Urothelium cell line (cell line): ENCODE results near the gene FLG2.
"Not testable (repeated sequence)": the region's sequence is repeated elsewhere in the genome, so short reads cannot be mapped to it uniquely, and the experiment has no call there.

Source experiments
- DNase-seq: peaks from one replicate; pipeline ENCODE4 v3.0.0; 2011; ENCODE audit warnings: low spot score, mixed read lengths
- FAIRE-seq: peaks from 2 replicates; lab custom pipeline; 2011; peaks lifted over from hg19 to GRCh38; lab: Jason Lieb, UNC

The FLG2 gene

GRCh38 chr1:152313319-152313801 is 46.4 kb downstream of the FLG2 start:
- DNase-seq (no peak), FAIRE-seq (no peak)

DNA sequence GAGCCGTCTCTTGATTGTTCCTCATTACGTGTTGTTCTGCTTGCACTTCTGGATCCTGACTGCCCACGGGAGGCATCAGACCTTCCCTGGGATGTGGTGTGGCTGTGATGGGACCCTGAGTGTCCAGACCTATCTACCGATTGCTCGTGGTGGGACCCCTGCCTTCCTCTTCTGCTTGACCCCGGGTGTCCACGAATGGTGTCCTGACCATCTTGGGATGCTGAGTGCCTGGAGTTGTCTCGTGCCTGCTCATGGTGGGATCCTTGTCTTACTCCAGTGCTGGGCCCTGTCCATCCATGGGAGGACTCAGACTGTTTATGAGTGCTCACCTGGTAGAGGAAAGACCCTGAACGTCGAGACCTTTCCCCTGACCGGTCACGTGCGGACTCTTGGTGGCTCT is 47.6 kb downstream of the FLG2 start:
- DNase-seq, FAIRE-seq: not testable (repeated sequence)

DNA sequence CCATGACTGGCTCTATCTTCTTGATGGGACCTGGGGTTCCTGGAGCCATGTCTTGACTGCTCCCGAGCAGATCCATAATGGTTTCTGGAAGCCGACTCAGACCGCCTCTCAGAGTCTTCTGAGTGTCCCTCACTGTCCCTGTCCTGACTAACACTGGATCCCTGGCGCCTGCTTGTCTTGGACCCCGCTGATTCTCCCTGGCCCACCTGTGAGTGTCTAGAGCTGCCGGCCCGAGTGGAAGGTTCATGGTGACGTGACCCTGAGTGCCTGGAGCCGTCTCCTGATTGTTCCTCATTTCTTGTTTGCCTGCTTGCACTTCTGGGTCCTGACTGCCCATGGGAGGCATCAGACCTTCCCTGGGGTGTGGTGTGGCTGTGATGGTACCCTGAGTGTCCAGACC is 49.9 kb downstream of the FLG2 start:
- no peak for DNase-seq
- FAIRE-seq = no peak

GRCh38 chr1:152309320-152309901 is 50.4 kb downstream of the FLG2 start:
- not testable (repeated sequence) for DNase-seq, FAIRE-seq

DNA sequence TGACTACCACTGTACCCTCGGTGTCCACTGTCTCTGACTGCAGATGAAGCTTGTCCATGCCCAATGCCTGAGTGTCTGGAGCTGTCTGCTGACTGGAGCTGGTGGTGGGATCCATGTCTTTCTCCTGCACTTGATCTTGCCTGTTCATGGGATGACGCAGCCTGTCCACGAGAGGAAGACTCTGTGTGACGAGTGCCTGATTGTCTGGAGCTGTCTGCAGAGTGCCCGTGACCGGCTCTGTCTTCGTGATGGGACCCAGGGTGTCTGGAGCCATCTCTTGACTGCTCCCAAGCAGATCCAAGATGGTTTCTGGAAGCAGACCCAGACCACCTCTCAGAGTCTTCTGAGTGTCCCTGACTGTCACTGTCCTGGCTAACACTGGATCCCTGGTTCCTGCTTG is 51.0 kb downstream of the FLG2 start:
- FAIRE-seq, DNase-seq: not testable (repeated sequence)

GRCh38 chr1:152307970-152308369 is 51.8 kb downstream of the FLG2 start:
- DNase-seq, FAIRE-seq: not testable (repeated sequence)

DNA sequence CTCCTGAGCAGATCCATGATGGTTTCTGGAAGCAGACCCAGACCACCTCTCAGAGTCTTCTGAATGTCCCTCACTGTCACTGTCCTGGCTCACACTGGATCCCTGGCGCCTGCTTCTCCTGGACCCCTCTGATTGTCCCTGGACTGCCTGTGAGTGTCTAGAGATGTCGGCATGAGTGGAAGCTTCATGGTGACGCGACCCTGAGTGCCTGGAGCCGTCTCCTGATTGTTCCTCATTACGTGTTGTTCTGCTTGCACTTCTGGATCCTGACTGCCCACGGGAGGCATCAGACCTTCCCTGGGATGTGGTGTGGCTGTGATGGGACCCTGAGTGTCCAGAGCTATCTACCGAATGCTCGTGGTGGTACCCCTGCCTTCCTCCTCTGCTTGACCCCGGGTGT is 53.7 kb downstream of the FLG2 start:
- not testable (repeated sequence) for DNase-seq, FAIRE-seq

DNA sequence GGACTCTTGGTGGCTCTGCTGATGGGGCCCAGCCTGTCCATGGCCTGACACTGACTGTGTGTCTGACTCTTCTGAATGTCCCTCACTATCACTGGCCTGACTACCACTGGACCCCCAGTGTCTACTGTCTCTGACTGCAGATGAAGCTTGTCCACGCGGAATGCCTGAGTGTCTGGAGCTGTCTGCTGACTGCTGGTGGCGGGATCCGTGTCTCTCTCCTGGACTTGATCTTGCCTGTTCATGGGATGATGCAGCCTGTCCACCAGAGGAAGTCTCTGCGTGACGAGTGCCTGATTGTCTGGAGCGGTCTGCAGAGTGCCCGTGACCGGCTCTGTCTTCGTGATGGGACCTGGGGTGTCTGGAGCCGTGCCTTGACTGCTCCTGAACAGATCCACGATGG is 55.0 kb downstream of the FLG2 start:
- FAIRE-seq, DNase-seq: not testable (repeated sequence)

DNA sequence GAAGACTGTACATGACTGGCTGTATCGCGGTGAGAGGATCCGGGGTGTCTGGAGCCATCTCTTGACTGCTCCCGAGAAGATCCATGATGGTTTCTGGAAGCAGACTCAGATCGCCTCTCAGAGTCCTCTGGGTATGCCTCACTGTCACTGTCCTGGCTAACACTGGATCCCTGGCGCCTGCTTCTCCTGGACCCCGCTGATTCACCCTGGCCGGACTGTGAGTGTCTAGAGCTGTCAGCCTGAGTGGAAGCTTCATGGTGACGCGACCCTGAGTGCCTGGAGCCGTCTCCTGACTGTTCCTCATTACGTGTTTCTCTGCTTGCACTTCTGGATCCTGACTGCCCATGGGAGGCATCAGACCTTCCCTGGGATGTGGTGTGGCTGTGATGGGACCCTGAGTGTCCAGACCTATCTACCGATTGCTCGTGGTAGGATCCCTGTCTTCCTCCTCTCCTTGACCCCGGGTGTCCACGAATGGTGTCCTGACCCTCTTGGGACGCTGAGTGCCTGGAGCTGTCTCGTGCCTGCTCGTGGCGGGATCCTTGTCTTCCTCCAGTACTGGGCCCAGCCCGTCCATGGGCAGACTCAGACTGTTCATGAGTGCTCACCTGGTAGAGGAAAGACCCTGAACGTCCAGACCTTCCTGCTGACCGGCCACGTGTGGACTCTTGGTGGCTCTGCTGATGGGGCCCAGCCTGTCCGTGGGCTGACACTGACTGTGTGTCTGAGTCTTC is 56.5 kb downstream of the FLG2 start:
- FAIRE-seq = not testable (repeated sequence)

More for the DNA sequence above, 56.5 kb downstream of the FLG2 start:
- not testable (repeated sequence) for DNase-seq
